ENCODE measurements around the gene WHRN. TPM values are rescaled to one million over a fixed set of nuclear protein-coding genes. Genes with fewer than 3 reads are reported as not detected.
A peak's percentile ranks its signal among the peaks of the same experiment; 100 is the strongest.

The WHRN gene
- total RNA-seq, 3 donors from 2014 or later, result 2.0 to 5.8 (median 2.2) TPM

- ATAC-seq, result peak; percentile 50 to 52
- Mint-ChIP-seq H3K27me3 (ENCODE audit: low read depth) (no peaks in the 10 kb centered on the region), H3K9me3 (no peaks in the 10 kb centered on the region), H3K36me3 (ENCODE audit: insufficient read depth) (peaks cover 43% of the 10 kb centered on the region), H3K4me3 (peak overlapping the region; percentile 65), H3K4me1 (ENCODE audit: low read depth) (peaks cover 92% of the 10 kb centered on the region)
- no peak for DNase-seq
These were observed 133.0 kb downstream of the WHRN start for GRCh38 chr9:114371973-114372917.

- DNase-seq (no peak), ATAC-seq (no peak)
- Mint-ChIP-seq H3K4me1 (ENCODE audit: low read depth) (peaks cover 92% of the 10 kb centered on the region), H3K4me3 (peak overlapping the region; percentile 65), H3K27me3 (ENCODE audit: low read depth) (no peaks in the 10 kb centered on the region), H3K36me3 (ENCODE audit: insufficient read depth) (peaks cover 45% of the 10 kb centered on the region), H3K9me3 (no peaks in the 10 kb centered on the region)
These were observed 133.8 kb downstream of the WHRN start for GRCh38 chr9:114371343-114371944.

- no peak overlapping the region for H3K4me3 Mint-ChIP-seq
- H3K36me3 Mint-ChIP-seq (ENCODE audit: insufficient read depth), result peaks cover 46% of the 10 kb centered on the region
- no peak for DNase-seq
- no peaks in the 10 kb centered on the region for H3K27me3 Mint-ChIP-seq (ENCODE audit: low read depth)
- ATAC-seq, result no peak
- peaks cover 95% of the 10 kb centered on the region for H3K4me1 Mint-ChIP-seq (ENCODE audit: low read depth)
- no peaks in the 10 kb centered on the region for H3K9me3 Mint-ChIP-seq
These were observed 134.3 kb downstream of the WHRN start for GRCh38 chr9:114370968-114371320.

DNA sequence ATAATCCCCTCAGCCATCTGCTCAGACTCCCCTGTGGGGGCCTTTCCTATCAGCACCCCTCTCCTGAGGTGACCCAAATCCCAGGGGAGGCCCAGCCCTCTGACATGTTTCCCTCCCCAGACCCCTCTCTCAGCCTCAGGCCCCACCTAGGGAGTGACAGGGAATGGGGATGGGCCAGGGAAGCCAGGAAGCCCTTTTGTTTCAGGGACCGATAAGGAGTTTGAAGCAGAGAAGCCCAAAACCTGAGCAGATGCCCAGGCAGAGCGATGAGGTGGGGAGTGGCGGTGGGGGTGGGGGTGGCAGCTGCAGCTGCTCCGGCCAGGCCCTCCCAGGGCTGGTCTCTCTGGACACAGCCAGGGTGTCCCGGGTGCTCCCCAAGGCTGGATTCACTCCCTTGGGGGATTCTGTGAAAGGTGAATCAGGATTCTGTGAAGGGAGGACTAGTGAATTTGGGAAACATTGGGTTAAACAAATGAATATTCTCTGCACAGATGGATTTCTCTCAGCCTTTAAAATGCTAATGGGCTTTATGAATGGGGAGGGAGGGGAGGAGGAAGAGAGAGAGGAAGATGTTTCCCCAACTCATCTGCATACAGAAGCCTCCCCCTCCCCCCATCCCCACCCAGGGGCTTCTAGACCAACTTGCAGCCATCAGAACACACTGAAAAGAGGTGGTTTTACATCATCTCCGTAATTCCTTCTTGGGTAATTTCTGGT is 134.9 kb downstream of the WHRN start:
- peaks cover 47% of the 10 kb centered on the region for H3K36me3 Mint-ChIP-seq (ENCODE audit: insufficient read depth)
- H3K9me3 Mint-ChIP-seq, result no peaks in the 10 kb centered on the region
- no peak overlapping the region for H3K4me3 Mint-ChIP-seq
- H3K27me3 Mint-ChIP-seq (ENCODE audit: low read depth), result no peaks in the 10 kb centered on the region
- H3K4me1 Mint-ChIP-seq (ENCODE audit: low read depth), result peaks cover 96% of the 10 kb centered on the region
- ATAC-seq, result no peak
- no peak for DNase-seq

GRCh38 chr9:114369216-114370130 is 135.8 kb downstream of the WHRN start:
- no peak overlapping the region for H3K4me3 Mint-ChIP-seq
- ATAC-seq (no peak), DNase-seq (no peak)
- no peaks in the 10 kb centered on the region for H3K9me3 Mint-ChIP-seq
- peaks cover 46% of the 10 kb centered on the region for H3K36me3 Mint-ChIP-seq (ENCODE audit: insufficient read depth)
- H3K4me1 Mint-ChIP-seq (ENCODE audit: low read depth), result peaks cover 95% of the 10 kb centered on the region
- H3K27me3 Mint-ChIP-seq (ENCODE audit: low read depth), result no peaks in the 10 kb centered on the region

GRCh38 chr9:114367772-114368569 is 137.3 kb downstream of the WHRN start:
- H3K4me1 Mint-ChIP-seq (ENCODE audit: low read depth), result peaks cover 95% of the 10 kb centered on the region
- no peaks in the 10 kb centered on the region for H3K27me3 Mint-ChIP-seq (ENCODE audit: low read depth)
- peaks cover 51% of the 10 kb centered on the region for H3K36me3 Mint-ChIP-seq (ENCODE audit: insufficient read depth)
- no peaks in the 10 kb centered on the region for H3K9me3 Mint-ChIP-seq
- ATAC-seq, result no peak
- H3K4me3 Mint-ChIP-seq, result no peak overlapping the region
- DNase-seq, result no peak

GRCh38 chr9:114367366-114367765 is 137.9 kb downstream of the WHRN start:
- H3K27me3 Mint-ChIP-seq (ENCODE audit: low read depth), result no peaks in the 10 kb centered on the region
- H3K9me3 Mint-ChIP-seq, result no peaks in the 10 kb centered on the region
- peaks cover 55% of the 10 kb centered on the region for H3K36me3 Mint-ChIP-seq (ENCODE audit: insufficient read depth)
- H3K4me3 Mint-ChIP-seq, result peak overlapping the region; percentile 57
- ATAC-seq (no peak), DNase-seq (no peak)
- H3K4me1 Mint-ChIP-seq (ENCODE audit: low read depth), result peaks cover 92% of the 10 kb centered on the region

DNA sequence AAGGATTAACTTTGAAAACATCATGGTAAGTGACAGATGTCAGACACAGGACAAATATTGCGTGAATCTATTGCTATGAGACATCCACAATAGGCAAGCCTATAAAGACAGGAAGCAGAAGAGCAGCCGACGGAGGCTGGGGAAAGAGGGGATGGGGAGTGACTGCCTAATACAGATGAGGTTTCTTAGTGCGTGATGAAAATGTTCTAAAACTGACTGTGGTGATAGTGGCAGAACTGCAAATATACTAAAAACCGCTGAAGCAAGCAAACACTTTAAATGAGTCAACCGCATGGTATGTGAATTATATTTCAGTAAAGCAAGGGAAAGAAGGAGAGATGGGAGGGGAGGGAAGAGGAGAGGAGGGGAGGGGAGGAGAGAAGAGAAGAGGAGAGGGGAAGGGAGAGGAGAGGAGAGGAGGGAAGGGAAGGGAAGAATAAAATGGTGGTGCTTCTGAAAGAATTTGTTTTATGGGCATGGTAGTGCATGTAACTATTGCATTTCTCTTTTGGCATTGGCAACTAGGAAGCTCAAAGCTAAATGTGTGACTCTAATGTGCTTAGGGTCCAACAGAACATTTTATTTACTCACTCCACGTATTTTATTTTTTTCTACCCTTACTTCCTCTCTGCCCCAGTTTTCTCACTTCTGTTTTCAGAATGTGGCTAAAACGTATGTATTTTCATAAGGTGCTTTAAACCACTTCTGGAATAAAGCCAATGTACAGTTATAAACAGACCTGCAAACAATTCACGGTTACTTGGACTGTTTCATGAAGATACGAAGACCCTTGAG is 138.7 kb downstream of the WHRN start:
- no peak for DNase-seq
- H3K4me1 Mint-ChIP-seq (ENCODE audit: low read depth), result peaks cover 85% of the 10 kb centered on the region
- H3K9me3 Mint-ChIP-seq, result no peaks in the 10 kb centered on the region
- H3K4me3 Mint-ChIP-seq, result peak overlapping the region; percentile 57
- peaks cover 52% of the 10 kb centered on the region for H3K36me3 Mint-ChIP-seq (ENCODE audit: insufficient read depth)
- H3K27me3 Mint-ChIP-seq (ENCODE audit: low read depth), result no peaks in the 10 kb centered on the region
- peak; percentile 79 to 82 for ATAC-seq

GRCh38 chr9:114365194-114365593 is 140.1 kb downstream of the WHRN start:
- H3K9me3 Mint-ChIP-seq, result no peaks in the 10 kb centered on the region

GRCh38 chr9:114364134-114365041 is 140.9 kb downstream of the WHRN start:
- no peak overlapping the region for H3K4me3 Mint-ChIP-seq
- H3K27me3 Mint-ChIP-seq (ENCODE audit: low read depth), result no peaks in the 10 kb centered on the region
- peaks cover 83% of the 10 kb centered on the region for H3K4me1 Mint-ChIP-seq (ENCODE audit: low read depth)
- no peaks in the 10 kb centered on the region for H3K9me3 Mint-ChIP-seq
- DNase-seq, result no peak
- peak in 1 of 2 donors; percentile 19 for ATAC-seq
- H3K36me3 Mint-ChIP-seq (ENCODE audit: insufficient read depth), result peaks cover 63% of the 10 kb centered on the region

More at GRCh38 chr9:114365194-114365593, 140.1 kb downstream of the WHRN start:
- H3K36me3 Mint-ChIP-seq (ENCODE audit: insufficient read depth), result peaks cover 61% of the 10 kb centered on the region
- DNase-seq, result no peak
- ATAC-seq, result no peak
- H3K4me3 Mint-ChIP-seq, result no peak overlapping the region
- H3K4me1 Mint-ChIP-seq (ENCODE audit: low read depth), result peaks cover 86% of the 10 kb centered on the region
- no peaks in the 10 kb centered on the region for H3K27me3 Mint-ChIP-seq (ENCODE audit: low read depth)

DNA sequence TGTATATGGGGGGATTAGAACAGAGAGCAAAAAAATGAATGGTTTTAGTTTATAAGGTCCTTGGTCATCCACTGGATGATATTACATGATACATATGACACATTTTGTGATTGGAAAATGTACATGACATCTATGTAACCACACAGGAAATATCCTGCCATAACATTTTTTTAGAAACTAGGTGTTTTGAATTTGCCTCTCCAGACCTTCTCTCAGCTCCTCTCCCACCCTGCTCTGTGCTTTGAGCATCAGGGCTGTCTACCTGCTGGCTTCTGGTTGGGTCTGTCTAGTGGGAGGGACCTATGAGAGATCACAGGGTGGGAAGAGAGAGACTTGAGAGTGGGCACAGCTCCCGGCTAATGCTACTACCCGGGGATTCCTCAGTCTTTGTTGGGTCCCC is 141.8 kb downstream of the WHRN start:
- no peaks in the 10 kb centered on the region for H3K9me3 Mint-ChIP-seq
- H3K4me1 Mint-ChIP-seq (ENCODE audit: low read depth), result peaks cover 77% of the 10 kb centered on the region
- peak overlapping the region; percentile 21 for H3K4me3 Mint-ChIP-seq
- no peaks in the 10 kb centered on the region for H3K27me3 Mint-ChIP-seq (ENCODE audit: low read depth)
- peaks cover 64% of the 10 kb centered on the region for H3K36me3 Mint-ChIP-seq (ENCODE audit: insufficient read depth)
- peak; percentile 34 to 42 for ATAC-seq
- DNase-seq, result no peak

DNA sequence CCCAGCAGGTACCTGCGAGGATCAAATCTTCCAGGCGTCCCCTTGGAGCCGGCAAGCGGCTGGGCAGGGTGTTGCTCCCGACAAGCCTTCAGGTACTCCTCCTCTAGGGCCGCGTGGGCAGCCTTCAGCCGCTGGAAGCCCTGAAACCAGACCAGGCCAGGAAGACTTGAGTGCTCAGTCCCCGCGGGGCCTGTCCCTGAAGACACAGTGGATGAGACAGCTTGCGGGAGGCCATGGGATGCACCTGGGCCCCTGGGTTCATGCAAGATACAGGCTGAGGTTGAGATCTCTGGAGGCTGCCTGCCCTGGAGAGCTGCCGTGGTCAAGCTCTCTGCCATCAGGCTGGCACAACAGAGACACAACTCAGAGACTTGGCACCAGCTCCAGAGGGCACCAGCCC is 142.9 kb downstream of the WHRN start:
- Mint-ChIP-seq H3K36me3 (ENCODE audit: insufficient read depth) (peaks cover 69% of the 10 kb centered on the region), H3K9me3 (no peaks in the 10 kb centered on the region), H3K4me1 (ENCODE audit: low read depth) (peaks cover 72% of the 10 kb centered on the region), H3K4me3 (no peak overlapping the region), H3K27me3 (ENCODE audit: low read depth) (no peaks in the 10 kb centered on the region)
- DNase-seq, result no peak
- no peak for ATAC-seq
